Kidney (tissue), 14 donors: Measurements from ENCODE around the gene PAX7. TPM values are rescaled to one million over a fixed set of nuclear protein-coding genes. Genes with fewer than 3 reads are reported as not detected.

Source experiments
- DNase-seq, 5 donors: peaks; one replicate each; pipeline ENCODE4 v3.0.0-alpha.2; 2013 to 2020
- FAIRE-seq: peaks from 2 replicates; lab custom pipeline; 2012; peaks lifted over from hg19 to GRCh38; lab: Jason Lieb, UNC
- H3K27ac ChIP-seq, 2 donors: one replicate each; pipeline ENCODE4 v1.7.0; 2013; ENCODE audit warnings: low read depth in 2 of 2, low read length in 2 of 2, inconsistent platforms in 1 of 2
- H3K27me3 ChIP-seq: one replicate; pipeline ENCODE4 v1.7.1; 2013; ENCODE audit warnings: low read length, inconsistent platforms; ENCODE audit not compliant: control insufficient read depth, insufficient read depth
- H3K36me3 ChIP-seq, 3 donors: one replicate each; pipeline versions ENCODE4 v1.7.0 to v1.7.1; 2013; ENCODE audit warnings: low read length in 3 of 3, control low read depth in 1 of 3, inconsistent platforms in 1 of 3; ENCODE audit not compliant: insufficient read depth in 3 of 3, control insufficient read depth in 2 of 3
- H3K4me1 ChIP-seq, 3 donors: one replicate each; pipeline versions ENCODE4 v1.7.0 to v1.7.1; 2013; ENCODE audit warnings: low read length in 3 of 3, inconsistent platforms in 1 of 3, low read depth in 1 of 3; ENCODE audit not compliant: control insufficient read depth in 2 of 3, insufficient read depth in 2 of 3
- H3K4me3 ChIP-seq, 3 donors: one replicate each; pipeline versions ENCODE4 v1.7.0 to v1.8.1; 2013; ENCODE audit warnings: low read length in 3 of 3, control low read depth in 1 of 3, inconsistent platforms in 1 of 3
- H3K9ac ChIP-seq, 3 donors: one replicate each; pipeline versions ENCODE4 v1.7.0 to v1.7.1; 2013; ENCODE audit warnings: low read length in 3 of 3, control low read depth in 1 of 3, inconsistent platforms in 1 of 3
- H3K9me3 ChIP-seq, 3 donors: one replicate each; pipeline versions ENCODE4 v1.7.0 to v1.7.1; 2013; ENCODE audit warnings: low read length in 3 of 3, control low read depth in 1 of 3, inconsistent platforms in 1 of 3; ENCODE audit not compliant: control insufficient read depth in 2 of 3, insufficient read depth in 1 of 3
- intact Hi-C: fragments of 100-400 bp; cut with DNase I; formaldehyde crosslinking; loops from one replicate; pipeline ENCODE4 v1.11.1; 2022
- polyA plus RNA-seq: library from polyadenylated mRNA; stranded (reverse); fragments of 350-450 nt; fragmentation: Illumina TruSeq; extraction: RNeasy Lipid Tissue Mini Kit (QIAGEN cat#74804); gene quantifications from one replicate; pipeline ENCODE4 v1.2.3, GENCODE V29; 2014; ENCODE audit warnings: low read depth, low replicate concordance; ENCODE audit not compliant: insufficient read depth
- total RNA-seq: library from RNA; stranded (reverse); fragmentation: NEBNext Ultra II Directional; extraction: Animal tissue kit (Norgen Biotek cat#: 25700); gene quantifications from one replicate; pipeline ENCODE4 v1.2.1, GENCODE V29; 2021
- TF ChIP-seq, protein P1 (sequence below): IDR thresholded peaks from 3 replicates; pipeline ENCODE4 v1.5.1; 2012; ENCODE audit warnings: mild to moderate bottlenecking, moderate library complexity, borderline replicate concordance; ENCODE audit not compliant: insufficient read depth; ENCODE audit errors: extremely low read depth
- donor health status: control.
- donor health status: control.
- donor health status: control.
- donor health status: control.
- donor health status: control.
- donor health status: DM: yes; HTN: yes; CAD: no.
- donor health status: Normal renal cell carcinoma (clear cell type).

The PAX7 gene
- total and polyA plus RNA-seq, 2 donors from 2014 or later, result not detected

DNA sequence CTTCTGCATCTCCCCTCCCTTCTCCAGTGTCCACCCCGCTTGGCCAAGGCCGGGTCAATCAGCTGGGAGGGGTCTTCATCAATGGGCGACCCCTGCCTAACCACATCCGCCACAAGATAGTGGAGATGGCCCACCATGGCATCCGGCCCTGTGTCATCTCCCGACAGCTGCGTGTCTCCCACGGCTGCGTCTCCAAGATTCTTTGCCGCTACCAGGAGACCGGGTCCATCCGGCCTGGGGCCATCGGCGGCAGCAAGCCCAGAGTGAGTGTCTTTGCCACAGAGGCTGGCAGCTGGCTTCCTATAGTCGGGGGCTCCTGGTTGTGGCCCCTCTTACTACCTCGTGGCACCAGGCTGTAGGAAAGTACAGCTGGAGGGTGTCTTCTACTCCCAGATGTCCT is 3.6 kb downstream of the PAX7 start:
- H3K27me3 ChIP-seq, result peaks cover 75% of the 10 kb centered on the region
- FAIRE-seq, result no peak
- H3K9ac ChIP-seq, result no peak overlapping the region

DNA sequence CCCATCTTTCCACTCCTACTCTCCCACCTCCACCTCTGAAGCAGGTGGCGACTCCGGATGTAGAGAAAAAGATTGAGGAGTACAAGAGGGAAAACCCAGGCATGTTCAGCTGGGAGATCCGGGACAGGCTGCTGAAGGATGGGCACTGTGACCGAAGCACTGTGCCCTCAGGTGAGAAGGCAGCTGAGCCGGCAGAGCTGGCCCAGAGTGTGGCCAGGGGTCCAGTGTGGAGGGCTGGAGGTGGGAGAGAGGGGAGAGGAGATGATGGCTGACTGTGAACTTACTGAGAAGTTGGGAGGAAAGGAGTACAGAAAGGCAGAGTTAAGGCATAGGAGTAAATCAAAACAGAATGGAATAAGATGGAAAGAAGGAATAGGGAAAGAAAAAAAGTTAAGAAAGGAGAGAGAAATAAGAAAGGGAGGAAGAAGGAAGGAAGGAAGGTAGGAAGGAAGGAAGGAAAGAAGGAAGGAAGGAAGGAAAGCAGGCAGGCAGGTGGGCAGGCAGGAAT is 4.5 kb downstream of the PAX7 start:
- Histone ChIP-seq H3K9ac (no peak overlapping the region), H3K9me3 (no peaks in the 10 kb centered on the region), H3K36me3 (no peaks in the 10 kb centered on the region), H3K4me3 (no peak overlapping the region), H3K4me1 (no peaks in the 10 kb centered on the region), H3K27ac (no peak overlapping the region), H3K27me3 (peaks cover 75% of the 10 kb centered on the region)
- DNase-seq (no peak), FAIRE-seq (no peak)
- TF ChIP-seq, protein P1, sequence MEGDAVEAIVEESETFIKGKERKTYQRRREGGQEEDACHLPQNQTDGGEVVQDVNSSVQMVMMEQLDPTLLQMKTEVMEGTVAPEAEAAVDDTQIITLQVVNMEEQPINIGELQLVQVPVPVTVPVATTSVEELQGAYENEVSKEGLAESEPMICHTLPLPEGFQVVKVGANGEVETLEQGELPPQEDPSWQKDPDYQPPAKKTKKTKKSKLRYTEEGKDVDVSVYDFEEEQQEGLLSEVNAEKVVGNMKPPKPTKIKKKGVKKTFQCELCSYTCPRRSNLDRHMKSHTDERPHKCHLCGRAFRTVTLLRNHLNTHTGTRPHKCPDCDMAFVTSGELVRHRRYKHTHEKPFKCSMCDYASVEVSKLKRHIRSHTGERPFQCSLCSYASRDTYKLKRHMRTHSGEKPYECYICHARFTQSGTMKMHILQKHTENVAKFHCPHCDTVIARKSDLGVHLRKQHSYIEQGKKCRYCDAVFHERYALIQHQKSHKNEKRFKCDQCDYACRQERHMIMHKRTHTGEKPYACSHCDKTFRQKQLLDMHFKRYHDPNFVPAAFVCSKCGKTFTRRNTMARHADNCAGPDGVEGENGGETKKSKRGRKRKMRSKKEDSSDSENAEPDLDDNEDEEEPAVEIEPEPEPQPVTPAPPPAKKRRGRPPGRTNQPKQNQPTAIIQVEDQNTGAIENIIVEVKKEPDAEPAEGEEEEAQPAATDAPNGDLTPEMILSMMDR, result no peak
- intact Hi-C loops, result no loop called here

More for the DNA sequence above, 3.6 kb downstream of the PAX7 start:
- H3K27ac ChIP-seq, result no peak overlapping the region
- no peaks in the 10 kb centered on the region for H3K4me1 ChIP-seq
- H3K4me3 ChIP-seq, result no peak overlapping the region
- no peaks in the 10 kb centered on the region for H3K36me3 ChIP-seq
- no peak for DNase-seq
- no peaks in the 10 kb centered on the region for H3K9me3 ChIP-seq
- TF ChIP-seq, protein P1, result no peak
- intact Hi-C loops, result no loop called here

DNA sequence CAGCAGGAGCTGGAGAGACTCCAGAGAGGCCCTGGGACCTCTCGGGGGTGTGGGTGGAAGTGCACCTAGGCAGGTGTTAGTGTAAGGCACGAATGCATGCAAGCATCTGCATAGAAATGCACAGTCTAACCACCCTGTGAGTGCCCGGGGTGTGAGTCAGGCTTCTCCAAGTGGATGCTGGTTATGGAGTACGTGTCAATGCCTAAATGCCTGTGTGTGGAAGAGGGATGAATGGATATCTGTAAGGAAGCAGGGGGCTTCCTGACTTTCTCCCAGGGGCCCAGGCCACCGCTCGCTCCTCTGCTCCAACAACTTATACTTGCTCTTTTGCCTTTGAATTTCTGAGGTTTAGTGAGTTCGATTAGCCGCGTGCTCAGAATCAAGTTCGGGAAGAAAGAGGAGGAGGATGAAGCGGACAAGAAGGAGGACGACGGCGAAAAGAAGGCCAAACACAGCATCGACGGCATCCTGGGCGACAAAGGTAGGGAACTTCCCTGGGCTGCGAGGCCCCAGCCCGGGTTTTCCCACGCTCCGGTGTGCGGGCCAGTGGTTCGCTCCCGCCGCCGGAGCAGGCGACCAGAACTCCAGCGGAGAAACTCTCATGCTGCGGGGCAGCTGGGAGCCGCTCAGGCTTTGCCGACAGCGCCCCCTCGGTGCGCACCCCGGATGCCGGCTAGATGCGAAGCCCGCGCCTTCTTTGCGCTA is 5.4 kb downstream of the PAX7 start:
- FAIRE-seq, result no peak
- no peak overlapping the region for H3K9ac ChIP-seq
- intact Hi-C loops, result no loop called here
- peaks cover 80% of the 10 kb centered on the region for H3K27me3 ChIP-seq
- H3K36me3 ChIP-seq, result no peaks in the 10 kb centered on the region
- TF ChIP-seq, protein P1, result no peak
- no peak overlapping the region for H3K27ac ChIP-seq
- H3K4me3 ChIP-seq, result no peak overlapping the region
- no peaks in the 10 kb centered on the region for H3K4me1 ChIP-seq
- H3K9me3 ChIP-seq, result no peaks in the 10 kb centered on the region
- peak in 2 of 5 donors; percentile 47 to 54 for DNase-seq
